DMS153 (cell line): ENCODE data around the gene VPS37B.
"Not testable (repeated sequence)": the region's sequence is repeated elsewhere in the genome, so short reads cannot be mapped to it uniquely, and the experiment has no call there.

Source experiments
- DNase-seq: peaks from one replicate; lab custom pipeline; 2025; lab: John Stamatoyannopoulos, UW

VPS37B gene

DNA sequence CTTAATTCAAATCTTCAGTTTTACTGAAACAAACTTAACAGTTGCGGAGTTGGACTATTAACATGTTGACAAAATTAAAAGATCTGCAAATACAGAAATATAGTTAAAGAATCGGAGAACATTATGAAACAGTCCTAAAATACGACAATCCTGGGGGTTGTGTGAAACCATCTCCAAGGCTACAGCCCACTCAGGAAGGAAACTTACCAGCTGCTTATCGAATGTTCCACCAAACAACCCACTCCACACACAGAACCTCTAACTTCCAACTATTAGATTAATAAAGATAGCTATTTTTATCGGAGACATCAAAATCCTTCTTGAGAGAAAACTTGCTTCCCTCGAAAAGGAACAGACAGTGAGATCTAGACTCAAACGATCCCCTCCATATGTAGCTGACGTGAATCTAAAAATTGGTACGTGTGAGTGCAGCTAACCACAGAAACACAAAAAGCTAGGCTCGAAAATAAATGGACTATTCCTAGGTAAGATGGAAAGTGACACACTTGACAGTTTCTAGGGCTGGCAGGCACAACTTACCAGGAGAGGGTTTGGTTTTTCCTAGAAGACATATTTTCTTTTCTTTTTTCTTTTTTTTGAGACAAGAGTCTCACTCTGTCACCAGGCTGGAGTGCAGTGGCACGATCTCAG lies 12.9 kb downstream of the VPS37B start:
- DNase-seq: no peak

DNA sequence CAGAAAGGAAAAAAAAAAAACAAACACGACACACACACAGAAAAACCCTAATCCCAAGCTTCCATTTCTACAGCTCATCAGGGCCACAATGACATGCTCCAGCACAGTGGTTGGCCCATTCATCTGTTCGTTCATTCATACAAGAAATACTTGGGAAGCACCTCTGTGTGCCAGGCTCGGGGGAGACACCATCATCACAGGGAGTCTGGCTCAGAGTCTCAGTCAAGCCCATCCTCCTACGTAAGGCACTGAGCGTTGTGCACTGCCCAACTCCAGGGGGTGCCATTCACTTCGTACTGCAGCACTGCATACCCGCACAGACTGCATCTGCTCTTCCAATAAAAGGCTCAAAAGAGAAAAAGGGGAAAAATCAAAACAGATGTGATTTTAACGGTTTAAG lies 15.3 kb downstream of the VPS37B start:
- no peak for DNase-seq

DNA sequence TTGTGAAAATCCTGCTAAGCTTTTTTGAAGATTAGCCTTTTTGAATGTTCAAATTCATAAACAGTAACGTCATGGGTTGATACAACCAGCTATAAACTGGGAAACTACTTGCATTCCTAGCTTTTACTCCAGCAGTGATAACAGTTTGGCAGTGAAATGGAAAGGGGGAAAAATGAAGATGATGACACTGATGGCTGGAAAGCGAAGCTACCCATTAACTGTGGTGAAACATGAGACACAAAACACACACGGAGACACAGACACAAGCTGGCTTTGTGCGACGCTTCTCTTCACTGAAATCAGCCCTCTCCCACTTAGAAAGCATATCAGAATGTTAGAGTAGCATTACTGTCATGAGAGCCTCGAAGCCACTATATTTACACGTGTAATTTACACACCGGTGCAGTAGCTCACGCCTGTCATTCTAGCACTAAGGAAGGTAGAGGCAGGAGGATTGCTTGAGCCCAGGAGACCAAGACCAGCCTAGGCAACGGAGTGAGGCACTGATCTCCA lies 15.7 kb downstream of the VPS37B start:
- DNase-seq: no peak

DNA sequence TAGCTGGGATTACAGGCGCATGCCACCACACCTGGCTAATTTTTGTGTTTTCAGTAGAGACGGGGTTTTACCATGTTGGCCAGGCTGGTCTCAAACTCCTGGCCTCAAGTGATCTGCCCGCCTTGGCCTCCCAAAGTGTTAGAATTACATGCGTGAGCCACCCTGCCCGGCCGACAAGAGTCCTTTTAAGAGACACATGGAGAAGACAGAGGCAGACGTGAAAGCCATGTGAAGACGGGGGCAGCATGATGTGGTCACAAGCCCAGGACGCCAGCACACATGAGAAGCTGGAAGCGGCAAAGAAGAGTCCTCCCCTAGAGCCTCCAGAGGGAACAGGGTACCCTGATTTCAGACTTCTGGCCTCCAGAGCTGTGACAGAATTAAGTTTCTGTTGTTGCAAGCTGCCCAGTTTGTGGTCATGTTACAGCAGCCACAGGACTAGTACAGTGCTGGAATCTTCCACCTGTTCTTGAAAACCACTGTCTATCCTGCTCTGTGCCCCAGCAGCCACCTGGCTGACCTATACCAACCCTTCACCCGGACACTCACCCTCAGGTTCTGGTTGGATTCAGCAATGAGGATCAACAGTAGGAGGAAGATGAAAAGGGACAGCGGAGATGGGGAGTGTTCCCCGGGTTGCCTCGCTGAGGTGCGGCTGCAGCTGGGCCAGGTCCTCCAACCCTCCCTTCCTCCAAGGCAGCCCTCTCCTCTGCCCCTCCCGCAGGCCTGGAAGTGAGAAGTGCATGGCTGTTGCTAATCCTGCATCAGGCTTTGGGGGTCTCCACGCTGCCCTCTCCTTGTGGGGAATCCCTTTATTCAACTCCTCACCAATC lies 16.9 kb downstream of the VPS37B start:
- no peak for DNase-seq

DNA sequence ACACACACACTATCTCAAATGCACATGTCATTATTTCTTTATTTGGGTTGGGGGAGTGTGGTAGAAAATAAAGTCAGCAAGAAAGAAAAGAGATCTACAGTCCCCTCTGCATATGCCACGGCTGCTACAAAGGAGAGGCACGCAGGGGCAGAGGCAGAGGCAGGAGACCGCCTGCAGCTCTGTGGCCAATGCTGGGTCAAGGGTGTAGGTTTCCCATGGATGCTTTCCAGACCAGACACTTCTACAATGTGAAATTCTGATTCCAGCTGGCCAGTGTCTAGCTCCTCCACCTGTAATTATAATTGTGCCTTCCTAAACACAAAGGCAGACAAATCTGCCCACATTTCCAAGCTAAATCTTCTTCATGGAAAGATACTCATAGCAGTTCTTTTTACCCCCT lies 19.2 kb downstream of the VPS37B start:
- DNase-seq: no peak

DNA sequence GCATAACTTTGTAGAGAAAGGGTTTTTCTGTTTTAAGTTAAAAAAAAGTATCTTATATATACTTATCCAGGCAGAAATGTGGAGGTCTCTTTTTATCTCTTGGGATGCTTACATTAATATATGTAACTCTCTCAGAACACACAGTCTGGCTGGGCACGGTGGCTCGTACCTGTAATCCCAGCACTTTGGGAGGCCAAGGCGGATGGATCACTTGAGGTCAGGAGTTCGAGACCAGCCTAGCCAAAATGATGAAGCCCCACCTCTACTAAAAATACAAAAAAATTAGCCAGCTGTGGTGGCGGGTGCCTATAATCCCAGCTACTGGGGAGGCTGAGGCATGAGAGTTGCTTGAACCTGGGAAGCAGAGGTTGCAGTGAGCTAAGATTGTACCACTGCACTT lies 19.6 kb downstream of the VPS37B start:
- DNase-seq: not testable (repeated sequence)

DNA sequence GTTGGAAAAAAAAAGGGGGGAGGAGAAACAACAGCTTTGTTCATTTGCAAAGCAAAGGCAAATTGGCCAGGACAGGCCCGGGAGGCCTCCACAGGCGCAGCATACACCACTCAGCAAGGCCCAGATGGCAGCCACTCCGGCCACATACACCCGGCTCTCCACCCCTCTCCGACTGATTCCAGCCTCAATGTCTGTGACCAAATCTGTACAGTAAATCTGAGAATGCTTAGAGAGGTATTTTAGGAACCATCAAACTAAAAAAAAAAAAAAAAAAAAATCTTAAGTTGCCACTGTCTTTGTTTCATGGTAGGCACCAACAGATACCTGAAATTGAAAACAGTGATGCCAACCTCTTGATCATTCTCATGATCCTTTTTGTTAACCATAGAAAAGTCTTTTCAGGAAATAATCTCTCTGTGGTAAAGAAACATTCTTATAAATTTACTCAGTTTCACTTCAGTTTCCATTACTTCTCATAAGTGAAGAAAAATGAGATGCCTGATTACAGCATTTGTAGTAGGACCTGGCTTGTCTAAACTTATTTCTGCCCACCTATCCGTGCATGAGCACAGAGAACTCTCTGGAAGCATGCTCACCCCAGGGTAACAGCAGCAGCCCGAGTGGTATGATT lies 20.2 kb downstream of the VPS37B start:
- no peak for DNase-seq

DNA sequence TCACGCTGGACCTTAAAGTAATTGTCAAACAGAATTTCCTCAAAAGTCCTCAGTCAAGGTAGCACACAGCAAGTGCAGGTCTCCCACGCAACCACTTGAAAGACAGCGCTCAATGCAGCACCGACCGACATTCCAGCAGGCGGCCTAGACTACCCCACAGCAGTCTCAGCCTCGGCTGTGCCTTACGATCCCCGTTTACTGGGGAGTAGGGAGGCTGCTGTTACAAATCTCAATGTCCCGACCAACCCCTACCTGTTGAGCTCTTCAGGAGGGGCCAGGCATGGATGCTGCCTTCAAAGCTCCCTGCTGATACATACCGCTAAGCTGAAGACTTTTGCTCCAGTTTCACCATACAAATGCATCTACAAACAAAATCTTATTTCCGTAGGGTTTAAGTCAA lies 21.8 kb downstream of the VPS37B start:
- no peak for DNase-seq

DNA sequence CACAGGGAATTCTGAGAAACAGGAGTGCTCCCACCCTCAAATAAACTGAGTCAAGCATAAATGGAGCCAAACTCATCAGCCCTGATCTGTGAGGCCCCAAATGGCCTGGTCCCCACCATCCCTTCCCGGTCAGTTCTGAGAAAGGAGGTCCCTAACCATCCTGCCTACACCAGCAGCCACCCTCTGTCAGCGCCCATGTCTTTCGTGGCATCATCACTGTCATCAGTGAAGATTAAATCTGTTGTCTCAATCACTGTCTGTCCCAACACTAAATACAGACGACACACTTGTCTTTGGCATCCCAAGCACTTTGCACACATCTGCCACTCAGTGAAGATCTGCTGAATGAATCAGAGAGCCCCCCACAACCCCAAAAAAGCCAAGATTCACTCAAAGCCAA lies 22.4 kb downstream of the VPS37B start:
- no peak for DNase-seq

DNA sequence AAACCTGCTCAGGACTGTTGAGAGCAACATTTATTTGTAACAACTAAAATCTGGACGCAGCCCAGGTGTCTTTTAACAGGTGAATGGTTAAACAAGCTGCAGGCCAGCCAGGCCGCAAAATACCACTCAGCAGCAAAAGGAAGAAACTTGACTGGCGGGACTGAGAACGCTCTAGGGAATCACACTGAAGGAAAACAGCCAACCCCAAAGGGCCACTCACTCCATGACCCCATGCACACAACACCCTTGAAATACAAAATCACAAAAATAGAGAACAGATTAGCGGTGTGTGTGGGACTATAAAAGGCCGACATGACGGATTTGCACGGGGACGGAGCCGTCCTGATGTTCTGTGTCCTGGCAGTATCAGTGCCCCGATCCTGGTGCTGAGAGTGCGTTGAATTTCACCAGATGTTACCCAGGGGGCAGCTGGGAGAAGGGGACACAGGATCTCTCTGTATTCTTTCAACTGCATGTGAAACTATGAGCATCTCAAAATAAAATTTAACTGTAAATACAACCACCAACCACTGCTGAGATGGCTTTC lies 23.0 kb downstream of the VPS37B start:
- DNase-seq: no peak

DNA sequence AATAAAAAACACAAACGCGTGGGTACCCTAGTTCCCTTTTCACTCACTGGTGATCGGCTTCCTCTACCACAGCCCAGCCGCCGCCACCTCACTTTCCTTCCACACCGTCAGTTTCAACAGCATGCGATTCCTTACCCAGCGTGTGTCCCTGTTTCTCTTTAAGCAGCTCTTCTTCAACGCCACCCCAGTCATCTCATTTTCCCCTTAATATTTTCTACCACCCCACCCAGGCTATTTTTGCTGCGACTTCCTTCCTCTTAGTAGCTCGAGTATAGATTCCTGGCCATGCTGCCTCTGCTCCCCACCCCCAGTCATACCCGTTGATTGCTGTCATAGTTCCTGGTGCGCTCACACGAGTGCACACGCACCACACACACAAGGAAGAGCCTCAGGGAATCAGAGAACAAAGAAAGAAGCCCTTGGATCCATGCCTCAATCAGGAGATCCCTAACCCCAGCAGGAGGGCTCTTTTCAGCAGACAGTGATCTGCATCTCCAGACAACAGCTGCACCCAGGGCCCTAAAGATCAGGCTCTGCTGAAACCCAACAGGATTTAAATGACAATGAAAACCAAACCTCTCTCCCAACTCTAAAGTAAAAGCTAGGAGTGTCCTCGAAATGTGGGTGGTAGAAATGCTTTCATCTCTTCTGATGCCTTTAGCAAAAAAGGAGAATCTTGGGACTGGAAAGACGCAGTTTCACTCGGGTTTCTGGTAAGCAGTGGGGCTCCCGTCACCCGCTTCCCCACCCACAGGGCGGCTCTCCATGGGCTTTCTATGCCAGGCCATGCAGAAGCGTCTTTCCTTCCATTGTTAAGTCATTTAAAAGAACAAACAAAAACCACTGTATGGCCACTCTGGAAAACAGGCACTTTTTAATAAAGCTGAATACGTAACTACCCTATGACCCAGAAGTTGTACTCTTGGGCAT lies 23.8 kb downstream of the VPS37B start:
- DNase-seq: peak; percentile 85

DNA sequence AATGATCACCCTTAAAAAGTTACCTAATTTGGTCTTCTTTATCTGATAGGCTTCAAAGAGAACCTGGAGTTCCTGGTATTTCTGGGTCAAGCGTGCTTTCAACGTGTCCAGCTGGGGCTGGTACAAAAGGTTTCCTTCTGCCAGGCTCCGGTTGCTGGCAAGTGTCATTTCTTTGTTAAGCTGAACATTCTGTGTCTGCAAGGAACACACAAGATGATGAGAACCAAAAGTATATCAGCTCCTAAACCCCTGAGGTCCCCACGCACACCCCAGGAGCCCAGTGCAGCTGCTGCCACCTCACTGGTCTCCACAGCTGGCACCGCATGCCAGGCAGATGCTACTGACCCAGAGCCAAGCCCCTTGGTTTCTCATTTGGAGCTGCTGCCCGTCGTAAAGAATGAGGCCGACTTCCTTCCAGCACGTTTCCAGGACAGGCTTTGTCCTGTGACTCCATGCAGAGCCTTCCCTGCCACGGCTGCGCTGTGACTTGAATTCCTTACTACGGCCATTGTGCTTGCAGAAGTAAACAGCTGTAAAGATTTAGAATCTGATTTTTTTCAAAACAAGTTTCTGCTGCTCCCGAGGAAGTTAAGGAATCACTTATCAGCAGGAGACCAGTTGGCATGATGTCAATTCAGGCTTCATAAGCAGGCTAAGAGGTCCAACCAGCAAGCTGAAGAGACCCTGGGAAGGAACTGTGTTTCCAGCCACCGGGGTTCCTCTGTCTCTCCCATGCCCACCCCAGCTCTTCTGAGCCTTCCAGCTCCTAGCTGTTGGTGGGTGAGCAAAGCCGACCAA lies 24.9 kb downstream of the VPS37B start:
- no peak for DNase-seq

DNA sequence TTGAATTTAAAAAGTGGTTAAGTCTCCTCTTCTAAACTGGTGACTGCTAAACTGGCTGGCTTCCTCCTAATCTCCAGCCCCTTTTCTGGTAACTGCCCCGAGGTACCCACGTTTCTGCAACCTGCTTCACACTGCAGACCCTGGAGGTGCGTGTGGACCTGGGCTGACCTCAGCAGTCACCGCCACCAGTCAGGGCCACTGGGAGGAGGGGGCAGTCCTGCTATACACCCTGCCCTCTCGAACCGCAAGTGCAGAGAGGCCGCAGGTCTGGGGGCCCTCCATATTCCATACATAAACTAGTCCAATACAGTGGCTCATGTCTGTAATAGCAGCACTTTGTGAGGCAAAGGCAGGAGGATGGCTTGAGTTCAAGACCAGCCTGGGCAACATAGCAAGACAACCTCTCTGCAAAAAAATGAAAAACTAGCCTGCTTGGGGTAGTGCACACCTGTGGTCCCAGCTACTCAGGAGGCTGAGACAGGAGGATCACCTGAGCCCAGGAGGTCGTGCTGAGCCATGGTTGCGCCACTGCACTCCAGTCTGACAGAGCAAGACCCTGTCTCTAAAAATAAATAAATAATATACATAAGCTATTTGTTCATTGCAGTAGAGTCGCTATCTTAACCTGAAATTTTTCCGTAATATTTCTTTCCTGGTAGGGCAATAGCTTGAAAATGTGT lies 25.6 kb downstream of the VPS37B start:
- no peak for DNase-seq

DNA sequence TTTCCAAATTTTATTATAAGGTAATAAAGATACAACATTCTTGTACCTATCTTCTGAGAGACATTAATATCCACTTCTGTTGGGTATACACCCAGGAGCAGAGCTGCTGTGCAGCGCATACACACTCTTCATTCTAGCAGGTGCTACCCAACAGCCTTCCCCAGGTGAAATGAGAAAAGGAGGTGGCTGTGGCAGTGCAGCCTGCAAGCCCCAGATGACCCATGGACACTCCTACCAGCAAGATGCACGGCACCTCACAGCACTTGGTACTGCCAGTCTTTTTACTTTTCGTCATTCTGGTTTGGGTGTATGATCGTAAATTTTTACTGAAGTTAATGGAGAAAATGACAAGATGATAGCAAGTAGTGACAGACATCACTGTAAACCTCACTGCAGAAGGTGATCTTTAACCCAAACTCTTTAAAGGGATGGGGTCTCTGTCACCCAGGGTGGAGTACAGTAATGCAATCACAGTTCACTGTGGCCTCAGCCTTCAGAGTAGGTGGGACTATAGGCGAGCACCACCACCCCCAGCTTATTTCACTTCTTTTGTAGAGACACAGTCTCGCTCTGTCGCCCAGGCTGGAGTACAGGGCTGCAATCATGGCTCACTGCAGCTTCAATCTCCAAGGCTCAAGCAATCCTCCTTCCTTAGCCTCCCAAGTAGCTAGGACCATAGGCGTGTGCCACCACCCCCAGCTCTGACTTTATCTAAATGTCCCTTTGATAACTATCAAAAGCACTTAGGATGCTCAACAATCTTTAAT lies 26.5 kb downstream of the VPS37B start:
- DNase-seq: no peak

DNA sequence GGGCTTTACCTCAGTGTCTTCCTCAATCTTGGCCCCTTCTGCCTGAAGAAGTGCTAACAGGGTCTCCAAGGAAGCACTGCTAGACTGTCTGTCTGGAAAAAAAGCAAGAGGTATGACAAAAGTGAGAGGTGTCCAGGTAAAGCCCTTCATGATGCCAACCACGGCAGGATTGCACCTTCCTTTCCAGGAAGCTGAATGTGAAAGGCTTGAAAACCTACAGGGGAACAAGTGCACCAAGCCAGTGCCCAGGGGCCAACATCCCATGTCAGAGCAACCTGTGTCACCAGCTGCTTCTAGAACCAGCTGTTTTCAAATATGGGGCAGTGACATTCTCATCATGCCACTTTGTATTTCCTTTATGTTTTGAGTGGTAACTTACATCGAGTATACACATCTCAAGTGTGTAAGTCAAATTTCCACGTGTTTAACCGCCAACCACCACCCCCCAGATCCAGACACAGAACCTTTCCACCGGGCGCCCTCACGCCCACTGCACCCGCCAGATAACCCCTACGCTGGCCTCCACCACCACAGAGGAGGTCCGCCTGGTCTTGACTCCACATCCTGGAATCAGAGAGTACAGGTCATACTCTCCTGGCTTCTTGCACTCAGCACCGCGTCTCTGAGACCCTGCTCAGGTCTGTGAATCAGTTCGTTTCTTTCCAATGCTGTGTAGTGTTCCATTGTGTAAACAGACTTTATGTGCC lies 27.3 kb downstream of the VPS37B start:
- DNase-seq: no peak

DNA sequence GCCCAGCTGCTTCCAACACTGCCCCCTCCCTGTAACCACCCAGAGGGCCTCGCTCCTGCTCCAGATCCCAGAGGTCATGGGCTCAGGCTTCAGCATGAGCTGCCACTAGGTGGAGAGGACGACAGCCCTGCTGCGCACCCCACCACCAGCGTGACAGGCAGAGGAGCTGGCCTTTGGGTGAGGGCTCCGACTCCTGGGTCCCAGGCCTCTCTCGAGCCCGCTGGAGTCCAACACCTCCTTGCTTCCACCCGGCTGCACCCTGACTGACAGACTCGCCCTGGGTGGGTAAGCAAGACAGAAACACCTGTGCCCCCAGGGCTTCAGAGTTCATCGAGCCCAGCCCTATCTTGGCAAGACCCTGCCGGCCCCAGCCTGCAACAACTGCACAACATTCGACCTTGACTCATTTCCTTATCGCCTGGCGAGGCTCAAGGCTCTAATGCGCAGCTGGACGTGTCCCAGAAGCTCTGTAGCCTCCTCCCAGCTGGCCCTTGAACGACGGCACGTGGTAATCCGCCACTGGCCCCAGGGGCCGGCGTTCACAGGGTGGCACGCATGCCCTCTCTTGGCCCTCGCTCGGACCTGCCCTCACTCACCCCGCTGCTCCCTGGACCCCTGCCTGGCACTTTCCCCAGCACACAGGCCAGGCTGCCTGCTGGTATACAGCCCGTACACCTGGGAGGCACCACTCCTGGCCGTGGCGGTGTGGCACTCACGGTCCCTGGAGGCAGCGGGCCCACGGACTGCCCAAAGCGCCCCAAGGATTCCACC lies 28.0 kb downstream of the VPS37B start:
- no peak for DNase-seq

DNA sequence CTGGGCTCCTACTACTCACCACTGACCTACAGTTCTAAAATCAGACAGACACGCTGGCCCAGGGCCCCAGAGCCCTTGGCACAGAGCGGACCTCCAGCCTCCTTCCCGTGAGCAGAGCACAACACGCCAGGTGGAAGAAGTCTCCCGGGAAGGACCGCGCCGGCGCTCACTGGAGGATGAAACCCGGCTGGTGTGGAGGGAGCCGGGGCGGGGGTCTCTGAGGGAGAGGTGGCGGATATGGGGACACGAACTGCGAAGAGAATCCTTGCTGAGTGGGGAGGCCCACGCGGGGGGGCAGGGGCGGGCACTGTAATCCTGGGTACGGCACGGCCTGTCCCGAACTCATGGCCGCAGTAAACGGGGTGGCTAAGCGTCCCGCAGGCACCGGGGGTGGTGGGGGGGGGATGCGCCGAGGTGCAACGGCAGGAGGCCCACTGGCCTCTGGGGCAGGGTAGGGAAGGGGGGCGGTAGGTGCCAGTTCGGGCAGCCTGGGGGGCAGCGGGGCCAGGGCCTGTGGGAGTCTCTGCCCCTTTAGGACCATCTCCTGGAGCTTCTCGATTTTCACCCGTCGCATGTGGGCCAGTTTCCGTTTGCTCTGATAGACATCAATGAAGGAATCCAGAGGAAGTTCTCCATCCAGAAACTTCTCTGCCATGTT lies 28.8 kb downstream of the VPS37B start:
- no peak for DNase-seq
